Activated CD4-positive, alpha-beta T cell treated with anti-CD3 and anti-CD28 coated beads, Interleukin-10, Interleukin-2, amounts not matched to agents 100 ng/mL and 50 ng/mL, durations not matched to agents 16 hours and 8 hours (primary cell): ENCODE data around the gene TSHR.
"Not testable (repeated sequence)": the region's sequence is repeated elsewhere in the genome, so short reads cannot be mapped to it uniquely, and the experiment has no call there.

Experiments
- DNase-seq: peaks from one replicate; pipeline ENCODE4 v3.0.0-alpha.2; 2020

The TSHR gene

DNA sequence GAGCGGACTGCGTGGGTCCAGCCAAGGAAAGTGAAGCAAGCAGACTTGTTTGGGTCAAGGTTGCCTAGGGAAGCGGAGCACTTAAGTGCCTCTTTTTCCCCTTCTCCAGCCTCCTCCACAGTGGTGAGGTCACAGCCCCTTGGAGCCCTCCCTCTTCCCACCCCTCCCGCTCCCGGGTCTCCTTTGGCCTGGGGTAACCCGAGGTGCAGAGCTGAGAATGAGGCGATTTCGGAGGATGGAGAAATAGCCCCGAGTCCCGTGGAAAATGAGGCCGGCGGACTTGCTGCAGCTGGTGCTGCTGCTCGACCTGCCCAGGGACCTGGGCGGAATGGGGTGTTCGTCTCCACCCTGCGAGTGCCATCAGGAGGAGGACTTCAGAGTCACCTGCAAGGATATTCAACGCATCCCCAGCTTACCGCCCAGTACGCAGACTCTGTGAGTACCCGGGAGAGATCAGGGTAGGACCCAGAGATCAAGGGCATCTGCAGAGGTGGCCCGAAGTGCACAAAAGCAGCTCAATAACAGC is at the start of gene TSHR:
Gene TSHR, plus strand, starts transcription at position 206 of the 526 bp plus-strand sequence. Its CDS starts 60 bp downstream, at position 266.
- no peak for DNase-seq

DNA sequence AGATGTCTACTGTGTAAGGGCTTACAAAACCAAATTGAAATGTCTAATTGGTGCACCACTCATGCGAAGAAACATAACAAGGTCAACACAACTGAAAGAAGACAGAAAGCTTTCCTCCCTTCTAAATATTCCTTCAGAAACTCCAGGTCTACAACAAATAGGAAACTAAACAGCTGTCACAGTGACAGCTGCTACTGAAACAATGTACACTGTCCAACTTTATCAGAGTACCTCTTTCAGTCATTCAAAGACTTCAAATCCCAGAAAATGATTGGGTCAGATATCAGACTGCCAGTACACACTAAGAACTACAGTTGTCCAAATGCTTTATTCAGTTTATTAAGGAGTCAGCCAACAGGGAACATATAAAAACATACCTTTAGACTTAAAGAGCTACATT is 49.1 kb upstream of the TSHR start:
- no peak for DNase-seq

DNA sequence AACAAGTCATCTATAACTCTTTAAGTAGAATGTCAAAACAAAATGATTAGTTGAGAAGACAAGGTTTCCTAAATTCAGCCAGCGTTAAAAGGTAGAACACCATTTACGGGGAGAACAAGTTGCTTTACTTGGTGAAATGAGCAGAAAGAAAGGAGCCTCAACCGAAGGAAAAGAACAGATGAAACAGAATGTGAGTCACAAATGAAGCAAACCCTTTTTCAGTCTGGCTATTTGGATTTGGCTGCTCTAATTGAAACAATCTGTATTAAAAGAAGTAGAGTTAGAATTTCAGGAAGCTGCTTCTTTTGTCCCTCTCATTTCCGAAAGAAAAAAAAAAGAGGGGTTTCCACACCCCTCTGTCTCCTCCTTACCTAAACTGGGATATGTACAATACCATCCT is 48.5 kb upstream of the TSHR start:
- no peak for DNase-seq

- not testable (repeated sequence) for DNase-seq
These were observed 43.4 kb upstream of the TSHR start for GRCh38 chr14:80912013-80912412.

DNA sequence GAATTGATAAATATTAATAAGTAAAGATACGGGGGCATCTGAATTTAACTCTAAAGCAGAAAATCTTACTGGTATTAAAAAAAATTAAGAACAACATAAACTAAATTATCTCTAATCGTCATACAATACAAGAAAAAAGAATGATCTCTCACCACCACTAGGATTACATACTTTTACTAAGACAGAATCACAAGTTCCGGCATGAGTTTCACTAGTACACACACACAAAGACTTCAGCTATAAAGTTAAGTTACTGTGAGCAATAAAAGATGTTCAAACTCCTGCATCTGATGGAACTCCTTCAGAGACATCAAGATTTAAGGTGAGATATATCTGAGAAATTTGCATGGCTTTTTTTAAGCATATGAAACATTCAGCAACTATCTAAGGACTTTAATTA is 35.8 kb upstream of the TSHR start:
- no peak for DNase-seq

DNA sequence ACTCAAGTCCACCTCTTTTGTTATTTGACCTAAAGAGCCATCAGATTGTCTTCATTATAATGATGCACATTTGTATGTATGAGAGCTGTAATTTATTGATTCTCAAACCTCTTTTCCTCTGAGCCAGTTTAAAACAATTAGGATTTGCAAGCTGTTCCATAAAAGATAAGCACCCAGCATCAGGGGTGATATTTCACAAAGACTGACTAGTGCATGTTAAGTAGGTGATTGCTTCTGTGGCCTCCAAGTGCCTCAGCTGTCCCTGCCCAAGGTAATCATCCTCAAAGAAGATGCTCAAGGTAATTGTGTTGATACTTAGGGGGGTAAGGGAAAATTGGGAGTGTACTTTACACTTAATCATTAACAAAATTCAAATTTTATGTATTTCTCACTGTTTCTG is 32.1 kb upstream of the TSHR start:
- no peak for DNase-seq

- no peak for DNase-seq
These were observed 30.9 kb upstream of the TSHR start for GRCh38 chr14:80924365-80925103.

GRCh38 chr14:80926397-80927082 is 28.9 kb upstream of the TSHR start:
- no peak for DNase-seq

- no peak for DNase-seq
These were observed 28.1 kb upstream of the TSHR start for GRCh38 chr14:80927083-80927989.

- DNase-seq = peak; percentile 37
These were observed 25.3 kb upstream of the TSHR start for GRCh38 chr14:80930095-80930494.

- peak; percentile 94 for DNase-seq
These were observed 24.5 kb upstream of the TSHR start for GRCh38 chr14:80930836-80931389.

- DNase-seq = no peak
These were observed 22.1 kb upstream of the TSHR start for GRCh38 chr14:80933282-80933681.

GRCh38 chr14:80933686-80934085 is 21.7 kb upstream of the TSHR start:
- no peak for DNase-seq

DNA sequence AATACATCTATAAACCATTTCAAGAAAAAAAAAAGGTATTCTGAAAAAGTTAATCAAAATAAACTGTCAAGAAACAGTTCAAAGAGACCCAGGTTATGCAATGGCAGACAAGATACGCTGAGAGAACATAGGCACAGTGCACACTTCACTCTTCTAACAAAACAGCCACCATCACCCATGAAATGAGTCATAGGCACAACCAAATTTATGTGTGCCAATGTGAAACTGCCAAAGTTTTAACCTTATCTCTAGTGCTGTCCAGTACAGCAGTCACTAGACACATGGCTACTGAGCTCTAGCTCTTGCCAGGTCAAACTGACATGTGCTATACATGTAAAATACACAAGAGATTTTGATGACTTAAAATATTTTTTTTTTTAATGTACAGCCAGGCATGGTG is 15.3 kb upstream of the TSHR start:
- DNase-seq = peak; percentile 81

DNA sequence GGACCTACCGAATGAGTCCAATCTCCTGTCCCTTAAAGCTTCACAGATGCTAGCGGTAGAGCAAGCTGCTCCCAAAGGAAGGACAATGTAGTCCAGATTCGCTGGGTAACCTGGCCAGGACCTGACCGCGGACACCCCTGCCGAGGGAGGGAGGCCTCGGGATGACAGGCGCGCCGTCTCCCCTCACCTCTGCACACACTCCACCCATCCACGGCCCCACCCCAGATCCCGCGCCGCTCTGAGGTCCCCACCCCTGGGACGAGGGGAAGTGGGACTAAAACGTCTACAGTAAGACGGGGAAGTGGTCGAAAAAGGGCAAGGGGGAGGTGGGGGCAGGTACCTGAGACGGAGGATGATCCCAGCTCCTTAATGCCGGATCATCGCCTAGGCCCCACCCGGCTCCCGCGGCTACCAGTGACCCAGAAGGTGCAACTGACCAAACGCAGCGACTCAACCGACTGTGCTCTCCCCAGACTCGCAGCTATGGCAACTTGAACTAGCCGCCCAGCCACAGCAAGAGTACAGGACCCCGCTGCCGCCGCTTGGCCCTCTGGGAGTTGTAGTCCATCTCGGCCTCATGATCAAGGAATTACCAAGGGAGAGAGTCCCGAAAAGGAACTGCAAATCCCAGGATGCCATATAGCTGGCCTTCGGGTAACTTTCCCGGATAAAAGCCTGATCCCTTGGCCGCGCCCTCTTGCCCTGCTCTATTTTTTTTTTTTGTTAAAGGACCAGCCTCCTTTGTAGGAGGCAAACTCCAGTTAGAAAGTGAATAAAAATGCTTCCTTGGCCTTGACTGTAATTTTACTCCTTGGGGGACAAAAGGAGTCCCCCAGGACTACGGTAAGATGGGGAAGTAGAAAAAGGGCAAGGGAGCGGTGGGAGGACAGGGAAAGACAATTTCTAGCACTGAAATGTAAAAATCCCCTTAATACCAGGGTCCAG is 13.9 kb upstream of the TSHR start, which contains the start of gene CEP128:
Gene CEP128, minus strand, starts transcription at position 498 of the 945 bp plus-strand sequence.
- peak; percentile 97 for DNase-seq

DNA sequence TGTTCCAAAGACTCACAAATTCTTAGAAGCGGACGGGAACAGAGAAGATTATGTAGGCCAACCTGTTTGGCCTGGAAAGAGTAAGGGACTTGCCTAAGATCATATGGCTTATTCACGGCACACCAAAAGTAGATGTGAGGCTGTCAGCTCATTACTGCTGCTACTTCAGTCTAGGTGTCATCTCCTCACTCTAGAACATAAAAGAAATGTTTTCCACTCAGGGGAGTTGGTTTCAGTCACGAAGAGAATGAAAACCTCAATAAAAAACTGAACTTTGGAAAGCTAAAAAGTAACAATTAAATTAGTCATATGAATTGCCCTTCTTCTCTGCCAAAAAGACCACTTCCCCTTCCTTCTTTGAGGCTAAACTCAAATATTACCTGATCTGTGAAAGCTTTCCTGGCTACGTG is 13.2 kb upstream of the TSHR start:
- peak; percentile 58 for DNase-seq

- no peak for DNase-seq
These were observed 10.4 kb upstream of the TSHR start for GRCh38 chr14:80944861-80945617.

GRCh38 chr14:80946187-80946586 is 9.2 kb upstream of the TSHR start:
- no peak for DNase-seq

GRCh38 chr14:80946797-80947196 is 8.6 kb upstream of the TSHR start:
- peak; percentile 27 for DNase-seq

GRCh38 chr14:80948291-80948690 is 7.1 kb upstream of the TSHR start:
- DNase-seq = no peak

- DNase-seq = no peak
These were observed 3.9 kb upstream of the TSHR start for GRCh38 chr14:80951491-80951890.
